ENCODE measurements around the gene MKKS.
"Not testable (repeated sequence)": the region's sequence is repeated elsewhere in the genome, so short reads cannot be mapped to it uniquely, and the experiment has no call there.

Gene MKKS

GRCh38 chr20:10434832-10435812 lies 1.1 kb upstream of the MKKS start, which contains the start of gene SLX4IP:
Gene SLX4IP (plus strand): TSS chr20:10435305. CDS start chr20:10458205, 22,900 bp downstream.
- TF ChIP-seq ZNF274 (IDR thresholded peaks at IDR 0.05; ENCODE audit: low read depth, low read length), result no peak
- peak within 1 kb of the TSS; percentile 99 for H3K4me3 ChIP-seq (ENCODE audit: low read length)

GRCh38 chr20:10434467-10434831 lies 427 bp upstream of the MKKS start:
- no peak for TF ChIP-seq ZNF274 (IDR thresholded peaks at IDR 0.05; ENCODE audit: low read depth, low read length)
- peak overlapping the region; percentile 99 for H3K4me3 ChIP-seq (ENCODE audit: low read length)

DNA sequence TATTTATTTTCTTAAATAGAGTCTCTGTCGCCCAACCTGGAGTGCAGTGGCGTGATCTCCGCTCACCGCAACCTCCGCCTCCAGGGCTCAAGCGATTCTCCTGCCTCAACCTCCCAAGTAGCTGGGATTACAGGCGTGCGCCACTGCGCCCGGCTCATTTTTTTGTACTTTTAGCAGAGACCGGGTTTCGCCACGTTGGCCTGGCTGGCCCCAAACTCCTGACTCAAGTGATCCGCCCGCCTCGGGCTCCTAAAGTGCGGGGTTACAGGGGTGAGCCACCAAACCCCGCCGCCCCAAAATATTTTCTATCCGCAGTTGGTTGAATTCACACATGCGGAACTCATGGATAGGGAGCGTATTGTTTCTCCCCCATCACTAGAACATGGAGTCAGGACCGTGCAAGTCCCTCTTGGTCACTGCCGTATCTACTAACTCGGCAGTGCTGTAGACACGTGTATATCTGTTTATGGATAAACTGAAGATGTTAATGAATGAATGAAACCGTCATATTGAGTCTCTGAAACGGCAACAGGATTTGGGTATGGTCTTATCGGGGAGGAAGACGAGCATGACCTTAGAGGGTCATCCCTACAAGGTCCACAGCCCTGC lies 904 bp downstream of the MKKS start:
- no peak for TF ChIP-seq ZNF274 (IDR thresholded peaks at IDR 0.05; ENCODE audit: low read depth, low read length)
- peak overlapping the region; percentile 99 for H3K4me3 ChIP-seq (ENCODE audit: low read length)

- TF ChIP-seq ZNF274 (IDR thresholded peaks at IDR 0.05; ENCODE audit: low read depth, low read length), result no peak
Observed at GRCh38 chr20:10432079-10432478, 1.9 kb downstream of the MKKS start.

DNA sequence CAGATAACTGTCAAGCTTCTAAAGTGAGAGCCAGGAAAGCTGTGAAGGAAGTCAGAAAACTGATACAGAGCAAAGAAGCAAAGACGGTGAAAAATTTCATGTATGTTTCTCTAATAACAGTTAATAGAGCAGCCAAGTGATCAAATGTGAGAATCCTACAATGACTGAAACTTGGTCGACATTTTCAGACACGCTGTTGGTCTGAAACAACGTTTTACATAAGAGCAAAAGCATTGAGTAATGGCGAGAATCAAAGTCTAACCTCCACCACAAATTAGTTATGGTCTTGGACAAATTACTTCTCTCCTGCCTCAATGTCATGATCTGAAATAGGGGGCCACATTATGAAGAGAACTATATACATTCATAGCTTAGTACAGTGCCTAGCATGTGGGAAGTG lies 3.3 kb downstream of the MKKS start:
- TF ChIP-seq ZNF274 (IDR thresholded peaks at IDR 0.05; ENCODE audit: low read depth, low read length), result no peak
- H3K4me3 ChIP-seq (ENCODE audit: low read length), result no peak overlapping the region

More at GRCh38 chr20:10432079-10432478, 1.9 kb downstream of the MKKS start:
- no peak overlapping the region for H3K4me3 ChIP-seq (ENCODE audit: low read length)

DNA sequence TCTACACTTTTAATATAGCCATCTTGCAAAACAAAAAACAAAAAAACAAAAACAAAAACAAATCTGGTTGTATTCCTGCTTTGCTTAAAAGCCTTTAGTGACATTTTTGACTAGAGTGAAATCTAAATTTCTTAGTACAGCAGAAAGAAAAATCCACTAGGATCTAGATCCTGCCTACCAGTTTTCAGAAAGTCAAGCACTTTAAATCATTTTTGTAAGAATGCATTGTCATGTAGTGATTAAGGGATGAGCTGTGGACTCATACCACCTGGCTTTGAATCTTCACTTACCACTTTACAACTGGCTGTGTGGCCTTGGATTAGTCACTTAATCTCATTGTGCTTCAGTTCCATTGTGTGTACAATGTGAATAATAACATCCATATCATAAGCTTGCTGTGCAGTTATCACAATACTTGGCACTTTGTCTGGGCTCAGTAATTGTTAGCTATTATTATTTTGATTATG lies 4.0 kb downstream of the MKKS start:
- no peak overlapping the region for H3K4me3 ChIP-seq (ENCODE audit: low read length)
- TF ChIP-seq ZNF274 (IDR thresholded peaks at IDR 0.05; ENCODE audit: low read depth, low read length), result no peak

DNA sequence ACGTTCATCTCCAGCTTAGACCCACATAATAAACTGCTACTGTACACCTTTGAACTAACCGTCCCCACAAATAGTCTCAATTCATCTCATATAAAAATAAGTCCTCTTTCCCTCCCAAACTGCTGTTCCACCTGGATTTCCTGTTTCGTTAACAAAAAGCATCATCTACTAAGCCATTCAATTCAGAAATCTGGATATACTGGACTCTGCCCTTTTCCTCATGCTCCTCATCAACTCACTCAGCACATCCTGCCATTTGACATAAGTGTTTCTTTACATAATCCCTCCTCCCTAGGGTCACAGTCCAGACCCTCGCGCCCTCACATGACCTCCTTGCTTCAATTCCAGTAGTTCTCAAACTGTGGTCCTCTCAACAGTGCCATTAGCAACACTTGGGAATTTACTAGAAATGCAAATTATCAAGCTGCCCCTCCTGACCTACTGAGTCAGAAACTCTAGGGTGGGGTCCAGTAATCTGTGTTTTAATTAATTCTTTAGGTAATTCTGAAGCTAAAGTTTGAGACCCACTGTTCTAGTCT lies 4.5 kb downstream of the MKKS start:
- TF ChIP-seq ZNF274 (IDR thresholded peaks at IDR 0.05; ENCODE audit: low read depth, low read length), result no peak
- H3K4me3 ChIP-seq (ENCODE audit: low read length), result no peak overlapping the region

GRCh38 chr20:10428008-10428407 lies 6.0 kb downstream of the MKKS start:
- no peak overlapping the region for H3K4me3 ChIP-seq (ENCODE audit: low read length)
- no peak for TF ChIP-seq ZNF274 (IDR thresholded peaks at IDR 0.05; ENCODE audit: low read depth, low read length)

DNA sequence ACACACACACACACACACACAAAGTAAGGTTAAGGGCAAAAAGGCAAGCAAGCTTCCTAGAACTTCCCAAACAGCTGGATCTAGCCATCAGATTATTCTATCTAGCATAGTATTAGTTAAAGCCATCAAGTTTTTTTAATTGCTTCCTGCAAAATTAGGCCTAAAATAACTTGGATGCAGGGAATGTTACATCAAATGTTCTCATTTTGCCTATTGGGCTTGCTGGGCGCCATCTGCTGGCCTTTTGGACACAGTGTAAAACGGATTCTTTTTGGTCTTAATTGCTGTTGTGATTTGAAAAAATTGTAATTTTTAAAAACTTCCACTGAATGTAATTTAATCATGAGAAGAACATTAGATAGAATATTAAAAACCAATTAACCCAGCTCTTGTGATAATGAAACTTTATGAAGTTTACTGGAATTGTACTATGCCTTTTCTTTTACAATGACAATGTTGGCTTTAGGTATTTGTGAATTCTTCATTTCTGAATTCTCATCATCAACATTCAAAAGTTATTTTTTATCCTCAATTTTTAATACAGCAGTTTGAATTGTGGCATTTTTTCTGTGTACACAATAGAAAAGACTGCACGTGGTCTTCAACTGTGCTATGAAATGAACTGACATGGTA lies 6.8 kb downstream of the MKKS start:
- no peak overlapping the region for H3K4me3 ChIP-seq (ENCODE audit: low read length)
- TF ChIP-seq ZNF274 (IDR thresholded peaks at IDR 0.05; ENCODE audit: low read depth, low read length), result no peak

DNA sequence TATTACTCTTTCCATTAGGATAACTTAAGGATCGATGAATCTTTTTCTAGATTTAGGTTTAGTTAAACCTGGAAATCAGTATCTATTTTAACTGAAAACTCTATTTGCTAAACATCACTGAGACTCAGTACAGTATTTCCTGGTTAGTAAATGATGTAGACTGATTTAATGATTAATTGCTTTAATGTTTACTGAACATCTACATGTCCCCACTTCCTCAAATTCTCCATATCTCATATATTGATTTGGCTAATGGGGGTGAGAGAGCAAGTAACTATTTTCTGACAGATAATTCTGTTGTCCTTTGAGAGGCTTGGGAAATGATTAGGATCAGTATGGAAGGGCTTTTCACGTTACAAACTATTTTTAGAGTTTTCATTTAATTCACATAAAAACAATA lies 10.3 kb downstream of the MKKS start:
- H3K4me3 ChIP-seq (ENCODE audit: low read length), result no peak overlapping the region
- no peak for TF ChIP-seq ZNF274 (IDR thresholded peaks at IDR 0.05; ENCODE audit: low read depth, low read length)

- TF ChIP-seq ZNF274 (IDR thresholded peaks at IDR 0.05; ENCODE audit: low read depth, low read length), result no peak
- H3K4me3 ChIP-seq (ENCODE audit: low read length), result no peak overlapping the region
Observed at GRCh38 chr20:10419550-10420133, 14.4 kb downstream of the MKKS start.

DNA sequence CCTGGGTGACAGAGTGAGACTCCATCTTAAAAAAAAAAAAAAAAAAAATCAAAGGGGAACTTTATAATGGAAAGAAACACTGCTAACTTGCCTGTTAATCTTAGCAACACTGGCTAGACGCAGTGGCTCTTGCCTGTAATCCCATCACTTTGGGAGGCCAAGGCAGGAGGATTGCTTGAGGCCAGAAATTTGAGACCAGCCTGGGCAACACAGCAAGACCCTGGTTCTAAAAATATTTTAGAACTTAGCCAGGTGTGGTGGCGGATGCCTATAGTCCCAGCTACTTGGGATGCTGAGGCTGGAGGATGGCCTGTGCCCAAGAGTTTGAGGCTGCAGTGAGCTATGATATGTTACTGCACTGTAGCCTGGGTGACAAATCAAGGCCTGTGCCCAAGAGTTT lies 16.8 kb downstream of the MKKS start:
- H3K4me3 ChIP-seq (ENCODE audit: low read length), result not testable (repeated sequence)

- TF ChIP-seq ZNF274 (IDR thresholded peaks at IDR 0.05; ENCODE audit: low read depth, low read length), result no peak
- no peak overlapping the region for H3K4me3 ChIP-seq (ENCODE audit: low read length)
Observed at GRCh38 chr20:10415013-10415650, 18.9 kb downstream of the MKKS start.
